Measurements from ENCODE around the gene ABCF2.

DNA sequence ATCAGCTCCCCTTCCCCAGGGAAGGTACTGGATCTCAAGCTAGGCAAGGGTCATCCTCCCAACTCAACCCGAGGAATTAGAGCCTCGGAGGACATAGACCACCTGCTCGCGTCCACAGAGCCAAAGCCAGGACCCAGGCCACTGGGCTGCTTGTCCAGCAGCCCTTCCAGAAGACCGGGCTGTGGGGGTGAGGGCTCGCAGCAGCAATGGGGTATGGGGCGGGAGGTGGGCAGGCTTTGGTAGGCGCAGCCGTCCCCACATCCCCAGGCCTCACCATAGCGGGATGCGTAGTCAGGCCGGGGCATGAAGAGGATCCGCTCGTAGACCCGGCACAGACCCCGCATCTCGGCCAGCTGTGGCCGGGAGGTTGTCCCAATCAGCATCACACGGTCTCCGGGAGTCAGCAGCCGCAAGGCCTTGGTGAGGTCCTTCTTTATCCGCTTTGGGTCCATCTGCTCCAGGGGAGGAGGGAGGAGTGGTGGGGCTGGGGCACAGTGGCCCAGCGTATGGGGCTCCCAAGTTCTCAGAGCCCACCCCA, 34.9 kb downstream of the ABCF2 start:
- TF ChIP-seq, protein P1, sequence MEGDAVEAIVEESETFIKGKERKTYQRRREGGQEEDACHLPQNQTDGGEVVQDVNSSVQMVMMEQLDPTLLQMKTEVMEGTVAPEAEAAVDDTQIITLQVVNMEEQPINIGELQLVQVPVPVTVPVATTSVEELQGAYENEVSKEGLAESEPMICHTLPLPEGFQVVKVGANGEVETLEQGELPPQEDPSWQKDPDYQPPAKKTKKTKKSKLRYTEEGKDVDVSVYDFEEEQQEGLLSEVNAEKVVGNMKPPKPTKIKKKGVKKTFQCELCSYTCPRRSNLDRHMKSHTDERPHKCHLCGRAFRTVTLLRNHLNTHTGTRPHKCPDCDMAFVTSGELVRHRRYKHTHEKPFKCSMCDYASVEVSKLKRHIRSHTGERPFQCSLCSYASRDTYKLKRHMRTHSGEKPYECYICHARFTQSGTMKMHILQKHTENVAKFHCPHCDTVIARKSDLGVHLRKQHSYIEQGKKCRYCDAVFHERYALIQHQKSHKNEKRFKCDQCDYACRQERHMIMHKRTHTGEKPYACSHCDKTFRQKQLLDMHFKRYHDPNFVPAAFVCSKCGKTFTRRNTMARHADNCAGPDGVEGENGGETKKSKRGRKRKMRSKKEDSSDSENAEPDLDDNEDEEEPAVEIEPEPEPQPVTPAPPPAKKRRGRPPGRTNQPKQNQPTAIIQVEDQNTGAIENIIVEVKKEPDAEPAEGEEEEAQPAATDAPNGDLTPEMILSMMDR (IDR thresholded peaks at IDR 0.05): no peak
- TF ChIP-seq EZH2 (IDR thresholded peaks at IDR 0.05; ENCODE audit: borderline replicate concordance, insufficient read depth, low read depth, low read length, poor library complexity, severe bottlenecking): no peak
